Prostate gland (tissue), 2 donors: Measurements from ENCODE around the gene OR2A7. TPM values are rescaled to one million over a fixed set of nuclear protein-coding genes. Genes with fewer than 3 reads are reported as not detected.
"Not testable (repeated sequence)": the region's sequence is repeated elsewhere in the genome, so short reads cannot be mapped to it uniquely, and the experiment has no call there.

Source experiments
- DNase-seq: peaks from one replicate; pipeline ENCODE4 v3.0.0-alpha.2; 2019; ENCODE audit warnings: low spot score
- H3K27ac ChIP-seq, 2 donors: fragments of 200-600 bp; sonication (generic); 2 replicates each; pipeline ENCODE4 v1.5.1; 2017 to 2019
- H3K27me3 ChIP-seq: fragments of 200-600 bp; sonication (generic); replicated peaks from 2 replicates; pipeline ENCODE4 v1.5.1; 2019; ENCODE audit not compliant: insufficient read depth
- H3K36me3 ChIP-seq, 2 donors: fragments of 200-600 bp; sonication (generic); 1 replicate in 1 of 2; 2 replicates in 1 of 2; pipeline versions ENCODE4 v1.5.1 to v1.8.1; 2017 to 2019
- H3K4me1 ChIP-seq: fragments of 200-600 bp; sonication (generic); replicated peaks from 2 replicates; pipeline ENCODE4 v1.5.1; 2019
- H3K4me3 ChIP-seq, 2 donors: fragments of 200-600 bp; sonication (generic); 2 replicates each; pipeline ENCODE4 v1.5.1; 2017 to 2019
- H3K9me3 ChIP-seq: fragments of 200-600 bp; sonication (generic); 2 replicates; pipeline ENCODE4 v1.5.1; 2017
- WGBS: methylation state at CpG from one replicate; pipeline ENCODE4 v1.1.5; 2018; 5-methylcytosine and 5-hydroxymethylcytosine counted together
- intact Hi-C: fragments of 100-400 bp; cut with DNase I; formaldehyde crosslinking; loops from one replicate; pipeline ENCODE4 v1.14.2; 2022
- total RNA-seq, 2 donors: library from RNA; depleted of rRNA; stranded (reverse); fragments of >200 nt; gene quantifications; one replicate each; pipeline ENCODE4 v1.1.0, GENCODE V29; 2016

The OR2A7 gene, protein sequence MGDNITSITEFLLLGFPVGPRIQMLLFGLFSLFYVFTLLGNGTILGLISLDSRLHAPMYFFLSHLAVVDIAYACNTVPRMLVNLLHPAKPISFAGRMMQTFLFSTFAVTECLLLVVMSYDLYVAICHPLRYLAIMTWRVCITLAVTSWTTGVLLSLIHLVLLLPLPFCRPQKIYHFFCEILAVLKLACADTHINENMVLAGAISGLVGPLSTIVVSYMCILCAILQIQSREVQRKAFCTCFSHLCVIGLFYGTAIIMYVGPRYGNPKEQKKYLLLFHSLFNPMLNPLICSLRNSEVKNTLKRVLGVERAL
- 10 to 100 TPM in 1 of 2 donors, 1 to 10 TPM in 1; 5.3 to 10.7 TPM for total RNA-seq

DNA sequence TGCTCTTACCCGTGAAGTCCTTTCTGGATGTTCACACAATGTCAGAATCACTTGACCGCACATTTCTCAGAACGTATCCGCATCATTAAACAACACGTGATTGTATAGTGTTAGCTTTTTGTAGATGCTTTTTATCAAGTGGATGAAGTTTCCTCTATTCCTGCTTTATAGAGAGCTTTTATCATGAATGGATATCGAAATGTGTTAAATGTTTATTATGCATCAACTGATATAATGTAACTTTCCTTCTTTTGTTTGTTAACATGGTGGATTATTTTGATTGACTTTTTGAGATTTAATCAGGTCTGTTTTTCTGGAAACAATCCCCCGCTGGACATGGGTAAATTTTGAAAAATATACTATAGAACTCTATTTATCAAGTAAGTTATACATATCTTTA is at the start of gene OR2A7:
Gene OR2A7, minus strand, starts transcription at position 101 of the 400 bp plus-strand sequence. CDS start 5,164 bp downstream, outside the sequence.
- H3K9me3 ChIP-seq, H3K4me1 ChIP-seq, H3K27me3 ChIP-seq, H3K27ac ChIP-seq, intact Hi-C loops, DNase-seq, H3K36me3 ChIP-seq, H3K4me3 ChIP-seq: not testable (repeated sequence)
- WGBS, result 95% methylated on average over 6 of the region's 7 CpGs

DNA sequence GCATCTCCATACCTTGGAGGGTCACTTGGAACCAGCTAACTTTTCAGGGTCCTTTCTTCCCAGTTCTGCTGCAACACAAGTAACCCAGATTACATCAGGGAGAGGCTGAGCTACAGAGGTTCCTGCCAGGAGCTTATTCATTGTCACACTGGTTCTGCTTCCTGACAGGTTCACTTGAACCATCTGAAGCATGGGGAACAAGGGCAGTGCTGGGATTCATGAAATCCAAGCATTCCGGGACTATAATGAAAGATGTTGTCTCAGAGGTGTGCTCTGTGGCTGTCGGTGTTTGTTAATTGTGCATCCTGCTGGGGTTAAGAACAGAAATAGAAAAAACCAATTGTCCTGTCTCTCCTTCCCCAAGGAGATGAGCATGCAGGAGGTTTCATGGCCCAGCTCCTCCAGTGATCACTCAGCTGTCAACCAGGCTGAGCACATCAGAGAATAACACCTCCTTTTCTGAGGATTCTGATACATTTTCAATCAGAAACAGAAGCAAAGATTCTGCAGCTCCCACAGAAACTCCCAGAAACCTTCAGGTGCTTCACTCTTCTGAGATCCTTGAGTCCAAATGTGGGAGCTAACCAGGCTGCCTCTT is 47.4 kb upstream of the OR2A7 start, which contains the start of gene OR2A1:
Gene OR2A1, plus strand, starts transcription at position 548 of the 598 bp plus-strand sequence. CDS start 5,706 bp downstream, outside the sequence.
- WGBS, result 74% methylated on average over 2 of the region's 2 CpGs
- intact Hi-C loops, result not testable (repeated sequence)

DNA sequence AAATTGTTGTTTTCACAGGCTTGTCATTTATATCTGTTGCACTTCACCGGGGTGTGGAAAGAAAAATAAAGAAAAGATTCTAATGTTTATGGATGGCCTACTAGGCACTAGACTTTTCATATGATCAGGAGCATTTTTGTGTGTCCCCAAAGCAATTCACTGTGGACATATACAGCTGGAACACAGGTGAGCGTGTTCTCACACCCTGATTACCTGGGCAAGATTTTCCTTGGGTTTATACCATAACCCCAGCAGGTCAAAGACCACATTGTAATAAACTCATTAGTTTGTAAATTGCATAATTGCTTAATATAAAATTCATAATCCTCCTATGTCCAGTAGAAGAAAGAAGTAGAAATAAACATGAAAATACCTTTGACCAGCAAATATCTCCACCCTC is 46.6 kb upstream of the OR2A7 start:
- H3K4me3 ChIP-seq, H3K27me3 ChIP-seq, H3K4me1 ChIP-seq, H3K9me3 ChIP-seq, H3K36me3 ChIP-seq, DNase-seq, intact Hi-C loops, H3K27ac ChIP-seq: not testable (repeated sequence)
- 100% methylated on average over 1 of the region's 2 CpGs for WGBS

More for the DNA sequence above, 47.4 kb upstream of the OR2A7 start, which contains the start of gene OR2A1:
- not testable (repeated sequence) for H3K4me1 ChIP-seq, H3K36me3 ChIP-seq, H3K4me3 ChIP-seq, H3K27ac ChIP-seq, H3K27me3 ChIP-seq, DNase-seq, H3K9me3 ChIP-seq

DNA sequence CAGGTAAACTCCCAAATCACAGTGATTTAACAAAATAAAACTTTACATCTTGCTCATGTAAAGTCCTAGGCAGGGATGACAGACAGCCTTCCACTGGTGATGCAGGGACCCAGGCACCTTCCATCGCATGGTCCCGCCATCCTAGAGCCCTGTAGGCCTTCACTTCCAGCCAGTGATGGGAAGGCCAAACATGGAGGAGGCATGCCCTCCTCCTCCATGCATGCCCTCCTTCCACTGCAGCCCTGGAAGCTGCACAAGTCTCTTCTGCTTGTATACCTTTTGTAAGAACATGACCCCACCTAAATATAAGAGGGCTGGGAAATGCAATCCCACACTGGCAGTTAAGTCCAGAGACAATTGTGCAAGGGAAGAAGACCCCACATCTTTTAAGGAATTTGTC is 45.1 kb upstream of the OR2A7 start:
- H3K4me1 ChIP-seq, H3K9me3 ChIP-seq, H3K36me3 ChIP-seq, intact Hi-C loops, H3K27me3 ChIP-seq, DNase-seq, H3K4me3 ChIP-seq, H3K27ac ChIP-seq: not testable (repeated sequence)
- WGBS, result no CpG with 5 or more reads among the region's 2 CpGs

DNA sequence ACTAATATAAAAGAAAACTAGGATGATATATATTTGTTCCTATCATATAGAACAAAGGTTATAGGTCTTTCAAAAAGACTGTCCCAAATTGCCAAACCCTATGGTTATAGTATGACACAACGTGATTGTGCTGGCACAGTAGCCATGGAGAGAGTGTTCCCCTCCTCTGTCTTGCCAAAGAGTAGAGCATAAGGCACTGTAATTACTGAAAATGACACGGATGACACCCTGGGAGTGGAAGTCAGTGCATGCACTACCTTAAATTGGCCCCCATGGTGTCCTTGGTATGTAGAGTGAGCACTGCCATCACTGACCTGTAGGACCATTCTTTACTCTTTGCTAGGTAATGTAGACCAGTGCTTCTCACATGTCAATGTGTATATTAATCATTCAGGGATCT is 40.6 kb upstream of the OR2A7 start:
- intact Hi-C loops, result not testable (repeated sequence)
- WGBS, result no CpG with 5 or more reads among the region's 2 CpGs

DNA sequence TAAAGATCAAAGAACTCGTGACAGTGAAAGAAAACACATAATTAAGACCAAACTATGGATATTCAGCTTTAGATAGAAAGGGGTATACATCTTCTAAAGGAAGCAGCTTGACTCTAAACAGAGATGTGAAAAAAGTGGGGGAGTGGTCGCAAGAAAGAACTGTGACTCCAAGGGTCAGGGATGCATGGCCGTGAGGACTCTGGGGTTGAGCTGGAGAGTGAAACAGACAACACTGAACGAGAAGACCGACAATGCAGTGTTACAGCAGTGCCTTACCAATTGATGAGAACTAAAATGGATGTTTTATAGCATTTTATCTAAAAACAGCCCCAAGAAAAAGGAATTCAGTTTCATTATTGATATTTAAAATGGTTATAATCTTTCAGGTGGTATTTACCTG is 39.0 kb upstream of the OR2A7 start:
- H3K4me1 ChIP-seq, intact Hi-C loops, H3K27ac ChIP-seq, H3K27me3 ChIP-seq, H3K9me3 ChIP-seq, H3K36me3 ChIP-seq, DNase-seq, H3K4me3 ChIP-seq: not testable (repeated sequence)
- no CpG with 5 or more reads among the region's 5 CpGs for WGBS

More for the DNA sequence above, 40.6 kb upstream of the OR2A7 start:
- H3K27ac ChIP-seq, H3K4me1 ChIP-seq, H3K4me3 ChIP-seq, H3K9me3 ChIP-seq, H3K27me3 ChIP-seq, H3K36me3 ChIP-seq, DNase-seq: not testable (repeated sequence)

DNA sequence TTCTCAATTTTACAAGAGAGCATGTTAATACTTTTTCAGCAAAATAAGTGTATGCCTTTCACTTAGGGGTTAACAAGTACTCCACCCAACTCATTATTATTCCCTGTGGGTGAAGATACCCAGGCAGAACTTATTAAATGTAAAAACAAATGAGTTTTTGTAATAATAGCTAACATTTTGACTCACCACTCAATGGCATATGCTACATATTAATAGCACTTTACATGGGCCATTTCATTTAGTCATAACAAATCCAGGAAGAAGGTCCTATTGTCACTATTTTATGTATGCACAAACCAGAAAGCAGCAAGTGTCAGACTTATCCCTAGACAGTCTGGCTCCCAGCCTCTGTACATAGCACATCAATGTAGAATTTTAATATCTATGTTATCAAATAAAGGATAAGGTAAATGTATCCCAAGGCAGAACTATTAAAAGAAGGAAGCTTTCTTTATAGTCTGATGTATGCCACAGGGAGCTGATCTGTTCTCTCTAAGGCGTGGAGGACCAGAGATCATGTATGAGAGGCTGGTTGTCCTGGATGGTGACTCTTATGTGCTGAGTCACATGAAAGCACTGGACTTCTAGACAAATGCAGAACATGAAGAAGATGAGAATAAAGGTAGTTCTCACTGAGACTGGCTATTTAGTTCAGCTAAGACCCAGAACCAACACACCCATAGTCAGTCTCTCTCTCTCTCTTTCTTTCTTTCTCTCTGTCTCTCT is 38.1 kb upstream of the OR2A7 start:
- H3K27me3 ChIP-seq, DNase-seq, H3K4me3 ChIP-seq, H3K9me3 ChIP-seq, H3K4me1 ChIP-seq, H3K36me3 ChIP-seq, intact Hi-C loops, H3K27ac ChIP-seq: not testable (repeated sequence)
- WGBS, result no CpG with 5 or more reads among the region's 1 CpG

DNA sequence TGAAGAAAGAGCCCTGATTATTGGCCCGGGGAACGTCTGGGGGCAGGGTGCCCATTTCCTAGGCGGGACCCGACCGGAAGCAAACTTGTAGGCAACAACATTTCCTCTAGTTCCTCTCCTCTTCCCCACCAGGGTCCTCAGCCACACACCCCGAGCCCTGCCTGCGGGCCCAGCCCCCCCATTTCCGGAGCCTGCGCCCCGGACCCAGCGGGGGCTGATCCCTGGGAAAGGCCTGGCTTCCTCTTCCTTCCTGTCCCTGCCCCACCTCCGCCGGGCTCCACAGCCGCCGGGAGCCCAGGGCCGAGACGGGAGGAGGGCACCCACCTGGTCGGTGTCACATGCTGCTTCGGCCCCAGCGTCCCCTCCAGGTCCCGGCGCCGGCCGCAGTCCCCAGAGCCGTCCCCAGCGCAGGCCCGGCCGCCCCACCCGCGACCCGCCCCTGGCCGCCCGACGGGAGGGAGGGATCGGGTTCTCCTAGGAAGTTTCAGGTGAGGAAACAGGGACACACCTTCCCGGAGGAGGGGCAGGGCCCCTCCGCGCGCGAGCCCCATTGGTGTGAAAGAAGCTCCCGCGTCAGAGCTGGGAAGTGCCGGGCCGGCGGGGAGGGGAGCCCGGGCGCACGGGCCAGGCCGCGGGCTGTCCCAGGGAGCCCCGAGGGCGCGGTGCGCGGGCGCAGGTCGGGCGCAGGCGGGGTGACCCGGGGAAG is 29.4 kb upstream of the OR2A7 start:
- intact Hi-C loops, H3K4me3 ChIP-seq, H3K36me3 ChIP-seq, H3K9me3 ChIP-seq, H3K4me1 ChIP-seq, H3K27ac ChIP-seq, H3K27me3 ChIP-seq: not testable (repeated sequence)
- DNase-seq, result peak; percentile 11
- WGBS, result no CpG with 5 or more reads among the region's 60 CpGs

DNA sequence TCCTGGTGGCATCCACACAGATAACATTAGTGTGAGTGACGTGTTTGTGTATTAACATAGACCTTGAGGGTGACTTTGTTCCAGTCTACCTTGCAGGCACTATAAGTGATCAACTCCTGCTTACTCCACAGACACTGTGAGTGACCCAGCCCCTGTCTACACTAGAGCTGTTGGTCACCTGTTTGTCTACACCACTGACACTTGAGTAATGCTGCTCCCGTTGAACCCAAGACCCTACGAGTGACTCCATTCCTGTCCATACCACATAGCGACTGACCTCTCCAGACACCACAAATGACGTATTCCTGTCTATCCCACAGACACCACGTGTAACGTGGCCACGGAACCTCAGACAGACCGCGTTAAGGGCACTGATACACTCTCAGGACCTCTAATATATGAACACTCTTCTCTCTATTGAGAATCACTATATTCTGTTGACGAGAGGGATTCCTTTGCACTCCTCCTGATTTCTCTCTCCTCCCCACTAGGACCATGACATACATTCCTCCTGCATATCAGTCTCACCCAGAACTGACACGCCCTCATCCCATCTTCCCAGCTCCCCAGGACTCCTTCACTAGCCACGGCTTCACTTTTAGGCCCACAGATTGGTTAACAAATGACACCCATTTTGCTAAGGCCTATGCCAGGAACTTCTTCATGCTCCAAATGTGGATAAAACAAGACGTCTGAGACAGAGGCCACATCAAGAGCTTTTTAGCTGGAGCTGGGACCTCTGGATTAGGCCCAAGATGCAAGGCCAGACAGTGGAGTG is 28.0 kb upstream of the OR2A7 start:
- H3K4me1 ChIP-seq, H3K27me3 ChIP-seq, H3K9me3 ChIP-seq, H3K36me3 ChIP-seq, H3K27ac ChIP-seq, DNase-seq, intact Hi-C loops, H3K4me3 ChIP-seq: not testable (repeated sequence)
- WGBS, result 76% methylated on average over 4 of the region's 14 CpGs

DNA sequence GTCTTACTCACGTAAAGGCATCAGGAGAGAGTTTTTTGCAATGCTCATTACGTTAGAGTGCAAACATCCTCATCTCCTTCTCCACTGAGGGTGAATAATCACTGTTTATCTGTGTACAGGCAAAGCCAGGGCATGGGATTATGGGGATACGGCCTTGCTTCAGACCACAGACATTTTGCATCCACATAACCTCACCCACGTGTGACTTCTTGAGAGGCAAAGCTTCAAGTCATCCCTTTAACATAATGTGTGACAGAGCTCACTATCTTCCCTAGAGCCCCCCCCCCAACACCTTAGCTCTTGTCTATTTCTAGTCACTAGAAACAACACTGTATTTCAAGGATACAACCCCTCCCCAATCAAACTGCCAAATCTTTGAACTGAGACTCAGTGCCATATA is 27.0 kb upstream of the OR2A7 start:
- H3K36me3 ChIP-seq, DNase-seq, H3K4me3 ChIP-seq, H3K4me1 ChIP-seq, H3K27ac ChIP-seq, H3K27me3 ChIP-seq, intact Hi-C loops, H3K9me3 ChIP-seq: not testable (repeated sequence)
- 42% methylated on average over 3 of the region's 4 CpGs for WGBS

DNA sequence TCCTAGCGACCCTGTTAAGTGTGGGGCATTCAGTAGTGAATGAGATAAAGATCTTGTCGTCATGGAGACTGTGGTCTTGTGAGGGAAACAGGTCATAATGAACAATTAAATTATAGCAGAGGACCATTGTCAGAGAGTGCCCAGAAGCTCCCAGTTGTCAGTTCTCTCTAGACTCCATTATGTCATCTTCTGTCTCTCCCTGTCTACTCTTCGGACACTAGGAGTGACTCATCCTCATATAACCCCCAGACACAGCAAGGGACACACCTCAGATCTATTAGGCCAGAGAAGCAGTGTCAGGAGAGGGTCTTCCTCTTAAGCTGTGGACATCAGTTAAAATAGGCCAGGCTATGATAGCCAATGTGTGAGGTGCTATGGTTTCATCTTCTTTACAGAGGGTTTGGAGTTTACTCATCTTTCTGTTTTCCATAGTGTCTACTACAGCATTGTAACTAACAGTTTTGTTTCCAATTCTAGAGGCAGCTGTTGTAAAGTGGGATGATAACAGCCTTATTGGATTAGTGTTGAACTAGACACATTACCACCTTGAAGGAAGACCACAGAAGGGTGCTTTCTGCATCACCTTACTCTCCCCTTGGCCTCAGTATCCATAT is 22.7 kb upstream of the OR2A7 start:
- DNase-seq, H3K4me3 ChIP-seq, H3K27me3 ChIP-seq, intact Hi-C loops, H3K36me3 ChIP-seq, H3K4me1 ChIP-seq, H3K9me3 ChIP-seq, H3K27ac ChIP-seq: not testable (repeated sequence)
- no CpG with 5 or more reads among the region's 3 CpGs for WGBS
